HG02852 (cell line): Measurements from ENCODE around the gene CSNK1G1.
"Not testable (repeated sequence)": the region's sequence is repeated elsewhere in the genome, so short reads cannot be mapped to it uniquely, and the experiment has no call there.

ENCODE experiments used
- ATAC-seq: cut with Tn5 transposase; IDR thresholded peaks from one replicate; pipeline ENCODE4 v1.9.1; 2021; ENCODE audit warnings: mild to moderate bottlenecking, moderate library complexity; ENCODE audit not compliant: unreplicated experiment

CSNK1G1 gene

GRCh38 chr15:64289550-64289949 is 66.4 kb downstream of the CSNK1G1 start:
- no peak for ATAC-seq

GRCh38 chr15:64288999-64289398 is 67.0 kb downstream of the CSNK1G1 start:
- ATAC-seq = no peak

DNA sequence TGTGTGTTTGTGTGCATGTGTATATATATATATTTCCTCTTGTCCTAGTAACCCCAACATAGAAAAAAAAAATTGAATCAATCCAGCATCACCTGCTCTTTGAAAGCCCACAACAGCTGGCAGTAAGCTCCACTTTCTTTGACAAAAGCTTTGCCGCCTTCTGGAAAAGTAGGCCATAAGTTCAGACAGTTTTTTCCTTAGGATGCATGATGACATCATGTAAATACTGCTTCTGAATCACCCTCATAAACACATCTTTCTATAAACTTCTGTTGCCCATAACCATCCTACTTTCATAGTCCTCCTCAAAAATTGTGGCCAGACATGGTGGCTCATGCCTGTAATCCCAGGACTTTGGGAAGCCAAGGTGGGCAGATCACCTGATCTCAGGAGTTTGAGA is 67.4 kb downstream of the CSNK1G1 start:
- no peak for ATAC-seq

GRCh38 chr15:64287953-64288352 is 68.0 kb downstream of the CSNK1G1 start:
- no peak for ATAC-seq

DNA sequence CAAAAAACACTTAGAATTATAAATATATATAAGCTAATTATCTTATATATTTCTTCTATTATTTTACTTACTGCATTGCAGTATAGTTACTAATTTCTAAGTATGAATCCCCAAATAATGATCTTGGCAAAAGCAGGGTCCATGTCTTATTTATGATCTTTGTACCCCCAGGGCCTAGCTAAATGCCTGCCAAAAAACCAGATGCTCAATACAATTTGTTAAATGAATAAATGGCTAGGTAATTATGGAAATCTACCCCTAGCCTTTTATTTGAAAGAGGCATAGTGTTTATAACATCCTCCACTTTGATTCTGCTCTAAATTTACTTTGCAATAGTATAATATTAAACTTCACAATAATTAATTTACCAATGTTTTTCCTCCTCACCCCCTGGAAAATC is 69.5 kb downstream of the CSNK1G1 start:
- ATAC-seq = no peak

- no peak for ATAC-seq
Observed at GRCh38 chr15:64285871-64286270, 70.1 kb downstream of the CSNK1G1 start.

GRCh38 chr15:64285150-64285549 is 70.8 kb downstream of the CSNK1G1 start:
- ATAC-seq = no peak

GRCh38 chr15:64284042-64284441 is 71.9 kb downstream of the CSNK1G1 start:
- ATAC-seq = no peak

DNA sequence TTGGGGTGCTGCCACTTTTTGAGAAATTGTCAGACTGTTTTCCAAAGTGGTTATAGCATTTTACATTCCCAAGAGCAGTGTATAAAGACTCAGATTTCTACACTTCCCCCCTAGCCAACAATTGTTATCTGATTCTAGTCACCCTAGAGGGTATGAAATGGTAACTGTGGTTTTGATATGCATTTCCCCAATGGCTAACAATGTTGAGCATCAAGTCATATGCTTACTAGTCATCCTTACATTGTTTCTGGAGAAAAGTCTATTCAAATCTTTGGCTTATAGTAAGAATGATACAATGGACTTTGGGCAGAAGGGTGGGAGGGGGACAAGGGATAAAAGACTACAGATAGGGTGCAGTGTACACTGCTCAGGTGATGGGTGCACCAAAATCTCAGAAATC is 73.3 kb downstream of the CSNK1G1 start:
- no peak for ATAC-seq

GRCh38 chr15:64279131-64279530 is 76.8 kb downstream of the CSNK1G1 start:
- no peak for ATAC-seq

GRCh38 chr15:64275934-64276333 is 80.0 kb downstream of the CSNK1G1 start:
- no peak for ATAC-seq

- no peak for ATAC-seq
Observed at GRCh38 chr15:64274341-64274950, 81.5 kb downstream of the CSNK1G1 start.

GRCh38 chr15:64267331-64267973 is 88.5 kb downstream of the CSNK1G1 start:
- ATAC-seq = no peak

DNA sequence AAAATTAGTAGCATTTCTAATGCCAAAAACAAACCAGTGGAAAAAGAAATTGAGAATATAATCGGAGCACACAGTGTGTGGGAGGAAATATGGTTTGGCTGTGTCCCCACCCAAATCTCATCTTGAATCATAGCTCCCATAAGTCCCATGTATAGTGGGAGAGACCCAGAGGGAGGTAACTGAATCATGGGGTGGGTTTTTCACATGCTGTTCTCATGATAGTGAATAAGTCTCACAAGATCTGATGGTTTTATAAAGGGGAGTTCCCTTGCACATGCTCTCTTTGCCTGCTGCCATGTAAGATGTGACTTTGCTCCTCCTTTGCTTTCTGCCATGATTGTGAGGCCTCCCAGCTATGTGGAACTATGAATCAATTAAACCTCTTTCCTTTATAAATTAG is 90.8 kb downstream of the CSNK1G1 start:
- ATAC-seq = not testable (repeated sequence)

GRCh38 chr15:64264502-64264901 is 91.5 kb downstream of the CSNK1G1 start:
- ATAC-seq = no peak

DNA sequence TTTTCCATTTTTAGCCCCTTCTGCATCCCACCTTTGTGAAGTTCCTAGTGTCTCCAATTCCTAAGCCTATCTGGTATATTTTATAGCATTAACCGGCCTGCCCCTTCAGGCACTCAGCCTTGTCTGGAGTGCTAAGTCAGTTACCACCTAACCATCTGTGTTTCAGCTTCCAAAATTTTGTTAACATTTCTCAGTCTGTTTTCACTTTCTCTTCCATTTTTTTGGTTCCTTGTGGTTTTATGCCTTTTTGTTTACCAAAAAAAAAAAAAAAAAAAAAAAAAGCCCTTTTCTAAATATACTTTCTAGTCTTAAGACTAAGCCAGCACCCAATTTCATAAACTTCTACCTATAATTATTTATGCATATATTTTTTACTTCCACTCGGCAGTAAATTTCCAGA is 92.4 kb downstream of the CSNK1G1 start:
- ATAC-seq = no peak

- ATAC-seq = no peak
Observed at GRCh38 chr15:64256051-64256450, 99.9 kb downstream of the CSNK1G1 start.

- no peak for ATAC-seq
Observed at GRCh38 chr15:64251658-64252057, 104.3 kb downstream of the CSNK1G1 start.

DNA sequence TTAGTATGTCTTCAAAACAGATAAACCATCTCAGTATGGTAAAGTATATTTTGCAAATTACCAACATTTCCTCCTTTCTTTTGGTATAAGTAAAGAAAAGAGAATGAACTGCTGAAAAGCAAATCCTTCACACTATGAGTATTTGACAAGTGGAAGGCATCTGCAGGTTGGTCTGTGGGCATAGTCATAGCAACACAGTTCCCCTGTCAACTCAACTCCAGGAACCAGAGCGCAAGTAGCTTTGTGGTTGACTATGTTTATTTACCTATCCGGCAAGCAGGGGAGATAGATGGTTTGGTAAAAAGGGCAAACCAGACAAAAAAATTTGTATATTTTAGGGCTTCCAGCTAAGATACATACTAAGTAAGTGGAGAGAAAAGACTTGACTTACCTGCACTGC is 104.9 kb downstream of the CSNK1G1 start:
- ATAC-seq = no peak

DNA sequence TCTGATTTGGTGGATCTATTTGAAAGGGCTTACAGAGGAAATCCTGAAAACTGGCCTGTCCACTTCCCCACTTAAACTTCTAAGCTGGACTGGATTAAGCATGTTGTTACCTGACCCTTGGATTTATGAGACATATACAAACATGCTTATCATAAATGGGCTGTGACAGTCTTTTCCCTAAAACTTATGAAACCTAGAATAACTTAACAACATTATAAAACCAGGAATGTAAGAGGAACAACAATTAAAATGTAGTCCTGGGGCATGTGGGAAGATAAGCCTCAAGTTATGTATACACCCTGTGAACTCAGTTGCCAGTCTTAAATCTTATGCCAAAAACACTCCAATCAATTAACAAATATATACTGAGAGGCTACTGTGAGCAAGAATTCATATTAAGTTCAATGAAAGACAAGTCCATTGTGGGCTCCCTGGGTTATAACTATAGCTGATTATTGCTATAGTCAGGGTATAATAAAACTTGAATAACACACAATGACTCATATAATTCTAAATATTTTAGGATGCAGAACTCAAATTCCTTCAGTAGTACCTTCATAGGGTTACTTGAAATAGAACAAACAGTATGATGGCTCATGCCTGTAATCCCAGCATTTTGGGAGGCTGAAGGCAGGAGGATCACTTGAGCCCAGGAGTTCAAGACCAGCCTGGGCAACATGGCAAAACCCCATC is 105.9 kb downstream of the CSNK1G1 start:
- ATAC-seq = no peak

- ATAC-seq = no peak
Observed at GRCh38 chr15:64249406-64249805, 106.6 kb downstream of the CSNK1G1 start.

DNA sequence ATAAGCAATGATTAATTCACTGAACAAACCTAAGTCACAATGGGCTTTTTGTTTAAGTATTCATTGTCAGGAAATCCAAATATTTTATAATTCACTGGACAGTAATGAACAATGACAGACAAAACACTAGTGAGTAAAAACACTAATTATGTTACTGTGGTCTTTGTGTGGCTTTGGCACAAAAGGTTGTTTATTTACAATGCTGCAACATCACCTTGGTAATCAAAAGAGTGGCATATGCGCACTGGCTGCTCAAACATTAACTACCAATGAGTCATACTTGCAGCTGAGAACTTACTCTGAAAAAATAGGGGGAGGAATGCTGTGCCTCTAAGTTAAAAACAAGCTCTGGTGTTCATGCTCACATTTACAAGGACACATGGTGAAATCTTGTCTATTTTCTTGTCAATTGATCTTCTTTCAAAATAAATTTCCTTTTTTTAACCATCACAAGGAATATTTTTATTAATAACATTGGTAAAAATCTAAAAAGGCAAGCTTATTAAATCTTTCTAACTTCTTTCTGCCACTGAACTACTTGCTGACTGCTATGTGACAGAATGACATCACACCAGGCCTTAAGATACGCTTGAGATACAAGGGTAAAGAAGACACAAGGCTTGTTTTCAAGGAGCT is 107.9 kb downstream of the CSNK1G1 start:
- peak; percentile 53 for ATAC-seq
